K562 (cell line): ENCODE results near the gene RORC. TPM values are rescaled to one million over a fixed set of nuclear protein-coding genes. Genes with fewer than 3 reads are reported as not detected.
A peak's percentile ranks its signal among the peaks of the same experiment; 100 is the strongest.

Source experiments
- ELF1 ChIP-seq: fragments of 200-800 bp; sonication (Bioruptor generic); IDR thresholded peaks from 2 replicates; pipeline ENCODE4 v1.6.1; 2016; ENCODE audit warnings: missing genetic modification characterization, missing compliant biosample characterization
- EZH2 ChIP-seq: IDR thresholded peaks from 2 replicates; pipeline ENCODE4 v1.6.1; 2012; ENCODE audit warnings: low read depth, mild to moderate bottlenecking, inconsistent platforms, low read length, borderline replicate concordance
- FOXK1 ChIP-seq: sonication (generic); formaldehyde crosslinking; IDR thresholded peaks from 2 replicates; pipeline ENCODE4 v1.8.0; 2022; ENCODE audit warnings: missing genetic modification reagents, mild to moderate bottlenecking, borderline replicate concordance
- GTF2F1 ChIP-seq: IDR thresholded peaks from 2 replicates; pipeline ENCODE4 v1.6.1; 2011; ENCODE audit warnings: low read depth, low read length, improper control_type of control experiment
- MTA2 ChIP-seq: fragments of 450-650 bp; IDR thresholded peaks from 2 replicates; pipeline ENCODE4 v1.6.1; 2016; ENCODE audit warnings: low read depth
- NCOA4 ChIP-seq: fragments of 450-650 bp; IDR thresholded peaks from 2 replicates; pipeline ENCODE4 v1.6.1; 2018; ENCODE audit warnings: mild to moderate bottlenecking; ENCODE audit not compliant: partially characterized antibody
- NFRKB ChIP-seq: fragments of 450-650 bp; IDR thresholded peaks from 2 replicates; pipeline ENCODE4 v1.6.1; 2016; ENCODE audit warnings: low read depth
- PHB2 ChIP-seq: fragments of 450-650 bp; IDR thresholded peaks from 2 replicates; pipeline ENCODE4 v1.6.1; 2017; ENCODE audit warnings: low read depth
- SAFB2 ChIP-seq: fragments of 200-400 bp; formaldehyde crosslinking; IDR thresholded peaks from 2 replicates; pipeline ENCODE4 v1.6.1; 2018; ENCODE audit warnings: borderline replicate concordance, low read length, low read depth, moderate library complexity; ENCODE audit not compliant: severe bottlenecking
- SETDB1 ChIP-seq: IDR thresholded peaks from one replicate; pipeline ENCODE4 v1.6.1; 2012; ENCODE audit warnings: low read length, control low read depth, inconsistent platforms
- SREBF1 ChIP-seq: fragments of 150-350 bp; IDR thresholded peaks from 2 replicates; pipeline ENCODE4 v1.6.1; 2014; ENCODE audit warnings: antibody characterized with exemption, low read depth, low read length, borderline replicate concordance
- ZFPM2 ChIP-seq: fragments of 250-450 bp; sonication (Bioruptor Pico); IDR thresholded peaks from 2 replicates; pipeline ENCODE4 v1.5.1; 2022; ENCODE audit warnings: mild to moderate bottlenecking
- ZNF12 ChIP-seq: sonication (generic); formaldehyde crosslinking; IDR thresholded peaks from 2 replicates; pipeline ENCODE4 v1.4.0; 2020; ENCODE audit warnings: mild to moderate bottlenecking, missing genetic modification reagents
- polyA plus RNA-seq, 8 experiments: library from polyadenylated mRNA; depleted of rRNA in 4 of 8; stranded (reverse) in 5 of 8; unstranded in 3 of 8; fragments of >200 nt; fragmentation: Nextera tagmentation in 2 of 8; fragmentation: Illumina TruSeq in 1 of 8; extraction: Ambion mirVana in 2 of 8; extraction: Trizol in 1 of 8; gene quantifications; 2 replicates each; pipeline versions ENCODE4 v1.2.1 to v1.2.3, GENCODE V29; 2011 to 2014; ENCODE audit warnings: inconsistent platforms in 1 of 8, missing spikeins in 1 of 8
- total RNA-seq, 7 experiments: library from RNA; depleted of rRNA in 6 of 7; stranded (reverse); fragments of >200 nt in 6 of 7; fragmentation: Illumina TruSeq in 2 of 7; extraction: Trizol in 2 of 7; gene quantifications; 2 replicates each; pipeline versions ENCODE4 v1.2.1 to v1.2.3, GENCODE V29; 2011 to 2021; ENCODE audit warnings: low replicate concordance in 1 of 7
- TF ChIP-seq, protein P1 (sequence below), 2 experiments: fragments of 150-350 bp in 1 of 2; IDR thresholded peaks; 2 replicates each; pipeline ENCODE4 v1.6.1; 2012 to 2016; ENCODE audit warnings: low read depth in 2 of 2, low read length in 2 of 2, mild to moderate bottlenecking in 1 of 2, moderate library complexity in 1 of 2
- TF ChIP-seq, protein P2 (sequence below): fragments of 450-650 bp; formaldehyde crosslinking; IDR thresholded peaks from 2 replicates; pipeline ENCODE4 v1.4.0; 2020; ENCODE audit warnings: mild to moderate bottlenecking, moderate library complexity
- TF ChIP-seq, protein P3 (sequence below): fragments of 200-800 bp; sonication (Bioruptor generic); IDR thresholded peaks from 2 replicates; pipeline ENCODE4 v1.6.1; 2017; ENCODE audit warnings: missing genetic modification characterization, missing compliant biosample characterization
- TF ChIP-seq, protein P4 (sequence below): fragments of 250-450 bp; sonication (Bioruptor Pico); IDR thresholded peaks from 2 replicates; pipeline ENCODE4 v1.4.0; 2020

RORC gene
- total and polyA plus RNA-seq, 9 of the 15 experiments (the other 6 are each of a cell fraction or from before 2014, with no cell fraction given) = not detected

DNA sequence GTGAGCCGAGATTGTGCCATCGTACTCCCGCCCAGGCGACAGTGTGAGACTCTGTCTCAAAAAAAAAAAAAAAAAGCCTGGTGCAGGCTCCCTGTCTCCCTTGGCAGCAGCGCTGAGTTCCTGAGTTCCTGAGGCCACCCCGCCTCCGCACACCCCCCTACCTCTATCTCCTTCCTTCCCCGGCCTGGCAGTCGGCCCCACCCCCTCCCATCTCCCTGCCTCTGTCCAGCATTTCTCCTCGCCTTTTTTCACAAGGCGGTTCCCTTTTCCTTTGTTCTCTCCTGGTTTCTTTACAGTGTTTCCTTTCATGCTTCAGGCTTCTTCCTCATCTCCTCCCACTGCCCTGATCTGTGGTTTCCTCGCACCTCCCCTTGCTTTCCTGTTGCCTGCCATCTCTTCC, 2.7 kb downstream of the RORC start (continued):
- TF ChIP-seq, protein P1, sequence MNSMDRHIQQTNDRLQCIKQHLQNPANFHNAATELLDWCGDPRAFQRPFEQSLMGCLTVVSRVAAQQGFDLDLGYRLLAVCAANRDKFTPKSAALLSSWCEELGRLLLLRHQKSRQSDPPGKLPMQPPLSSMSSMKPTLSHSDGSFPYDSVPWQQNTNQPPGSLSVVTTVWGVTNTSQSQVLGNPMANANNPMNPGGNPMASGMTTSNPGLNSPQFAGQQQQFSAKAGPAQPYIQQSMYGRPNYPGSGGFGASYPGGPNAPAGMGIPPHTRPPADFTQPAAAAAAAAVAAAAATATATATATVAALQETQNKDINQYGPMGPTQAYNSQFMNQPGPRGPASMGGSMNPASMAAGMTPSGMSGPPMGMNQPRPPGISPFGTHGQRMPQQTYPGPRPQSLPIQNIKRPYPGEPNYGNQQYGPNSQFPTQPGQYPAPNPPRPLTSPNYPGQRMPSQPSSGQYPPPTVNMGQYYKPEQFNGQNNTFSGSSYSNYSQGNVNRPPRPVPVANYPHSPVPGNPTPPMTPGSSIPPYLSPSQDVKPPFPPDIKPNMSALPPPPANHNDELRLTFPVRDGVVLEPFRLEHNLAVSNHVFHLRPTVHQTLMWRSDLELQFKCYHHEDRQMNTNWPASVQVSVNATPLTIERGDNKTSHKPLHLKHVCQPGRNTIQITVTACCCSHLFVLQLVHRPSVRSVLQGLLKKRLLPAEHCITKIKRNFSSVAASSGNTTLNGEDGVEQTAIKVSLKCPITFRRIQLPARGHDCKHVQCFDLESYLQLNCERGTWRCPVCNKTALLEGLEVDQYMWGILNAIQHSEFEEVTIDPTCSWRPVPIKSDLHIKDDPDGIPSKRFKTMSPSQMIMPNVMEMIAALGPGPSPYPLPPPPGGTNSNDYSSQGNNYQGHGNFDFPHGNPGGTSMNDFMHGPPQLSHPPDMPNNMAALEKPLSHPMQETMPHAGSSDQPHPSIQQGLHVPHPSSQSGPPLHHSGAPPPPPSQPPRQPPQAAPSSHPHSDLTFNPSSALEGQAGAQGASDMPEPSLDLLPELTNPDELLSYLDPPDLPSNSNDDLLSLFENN (IDR thresholded peaks at IDR 0.05; ENCODE audit: low read depth in 2 of 2, low read length in 2 of 2) = no peak
- TF ChIP-seq SAFB2 (no peak), MTA2 (no peak), ZNF12 (no peak), SETDB1 (no peak), ELF1 (no peak), ZFPM2 (CRISPR knock-in tag) (no peak), NFRKB (no peak), FOXK1 (CRISPR knock-in tag) (no peak), PHB2 (no peak), EZH2 (no peak), SREBF1 (no peak), NCOA4 (no peak), GTF2F1 (no peak)
- TF ChIP-seq, protein P2, sequence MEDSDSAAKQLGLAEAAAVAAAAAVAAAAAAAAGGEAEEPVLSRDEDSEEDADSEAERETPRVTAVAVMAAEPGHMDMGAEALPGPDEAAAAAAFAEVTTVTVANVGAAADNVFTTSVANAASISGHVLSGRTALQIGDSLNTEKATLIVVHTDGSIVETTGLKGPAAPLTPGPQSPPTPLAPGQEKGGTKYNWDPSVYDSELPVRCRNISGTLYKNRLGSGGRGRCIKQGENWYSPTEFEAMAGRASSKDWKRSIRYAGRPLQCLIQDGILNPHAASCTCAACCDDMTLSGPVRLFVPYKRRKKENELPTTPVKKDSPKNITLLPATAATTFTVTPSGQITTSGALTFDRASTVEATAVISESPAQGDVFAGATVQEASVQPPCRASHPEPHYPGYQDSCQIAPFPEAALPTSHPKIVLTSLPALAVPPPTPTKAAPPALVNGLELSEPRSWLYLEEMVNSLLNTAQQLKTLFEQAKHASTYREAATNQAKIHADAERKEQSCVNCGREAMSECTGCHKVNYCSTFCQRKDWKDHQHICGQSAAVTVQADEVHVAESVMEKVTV (CRISPR knock-in tag) = no peak
- TF ChIP-seq, protein P3, sequence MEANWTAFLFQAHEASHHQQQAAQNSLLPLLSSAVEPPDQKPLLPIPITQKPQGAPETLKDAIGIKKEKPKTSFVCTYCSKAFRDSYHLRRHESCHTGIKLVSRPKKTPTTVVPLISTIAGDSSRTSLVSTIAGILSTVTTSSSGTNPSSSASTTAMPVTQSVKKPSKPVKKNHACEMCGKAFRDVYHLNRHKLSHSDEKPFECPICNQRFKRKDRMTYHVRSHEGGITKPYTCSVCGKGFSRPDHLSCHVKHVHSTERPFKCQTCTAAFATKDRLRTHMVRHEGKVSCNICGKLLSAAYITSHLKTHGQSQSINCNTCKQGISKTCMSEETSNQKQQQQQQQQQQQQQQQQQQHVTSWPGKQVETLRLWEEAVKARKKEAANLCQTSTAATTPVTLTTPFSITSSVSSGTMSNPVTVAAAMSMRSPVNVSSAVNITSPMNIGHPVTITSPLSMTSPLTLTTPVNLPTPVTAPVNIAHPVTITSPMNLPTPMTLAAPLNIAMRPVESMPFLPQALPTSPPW (CRISPR knock-in tag) = peak; percentile 69
- TF ChIP-seq, protein P4, sequence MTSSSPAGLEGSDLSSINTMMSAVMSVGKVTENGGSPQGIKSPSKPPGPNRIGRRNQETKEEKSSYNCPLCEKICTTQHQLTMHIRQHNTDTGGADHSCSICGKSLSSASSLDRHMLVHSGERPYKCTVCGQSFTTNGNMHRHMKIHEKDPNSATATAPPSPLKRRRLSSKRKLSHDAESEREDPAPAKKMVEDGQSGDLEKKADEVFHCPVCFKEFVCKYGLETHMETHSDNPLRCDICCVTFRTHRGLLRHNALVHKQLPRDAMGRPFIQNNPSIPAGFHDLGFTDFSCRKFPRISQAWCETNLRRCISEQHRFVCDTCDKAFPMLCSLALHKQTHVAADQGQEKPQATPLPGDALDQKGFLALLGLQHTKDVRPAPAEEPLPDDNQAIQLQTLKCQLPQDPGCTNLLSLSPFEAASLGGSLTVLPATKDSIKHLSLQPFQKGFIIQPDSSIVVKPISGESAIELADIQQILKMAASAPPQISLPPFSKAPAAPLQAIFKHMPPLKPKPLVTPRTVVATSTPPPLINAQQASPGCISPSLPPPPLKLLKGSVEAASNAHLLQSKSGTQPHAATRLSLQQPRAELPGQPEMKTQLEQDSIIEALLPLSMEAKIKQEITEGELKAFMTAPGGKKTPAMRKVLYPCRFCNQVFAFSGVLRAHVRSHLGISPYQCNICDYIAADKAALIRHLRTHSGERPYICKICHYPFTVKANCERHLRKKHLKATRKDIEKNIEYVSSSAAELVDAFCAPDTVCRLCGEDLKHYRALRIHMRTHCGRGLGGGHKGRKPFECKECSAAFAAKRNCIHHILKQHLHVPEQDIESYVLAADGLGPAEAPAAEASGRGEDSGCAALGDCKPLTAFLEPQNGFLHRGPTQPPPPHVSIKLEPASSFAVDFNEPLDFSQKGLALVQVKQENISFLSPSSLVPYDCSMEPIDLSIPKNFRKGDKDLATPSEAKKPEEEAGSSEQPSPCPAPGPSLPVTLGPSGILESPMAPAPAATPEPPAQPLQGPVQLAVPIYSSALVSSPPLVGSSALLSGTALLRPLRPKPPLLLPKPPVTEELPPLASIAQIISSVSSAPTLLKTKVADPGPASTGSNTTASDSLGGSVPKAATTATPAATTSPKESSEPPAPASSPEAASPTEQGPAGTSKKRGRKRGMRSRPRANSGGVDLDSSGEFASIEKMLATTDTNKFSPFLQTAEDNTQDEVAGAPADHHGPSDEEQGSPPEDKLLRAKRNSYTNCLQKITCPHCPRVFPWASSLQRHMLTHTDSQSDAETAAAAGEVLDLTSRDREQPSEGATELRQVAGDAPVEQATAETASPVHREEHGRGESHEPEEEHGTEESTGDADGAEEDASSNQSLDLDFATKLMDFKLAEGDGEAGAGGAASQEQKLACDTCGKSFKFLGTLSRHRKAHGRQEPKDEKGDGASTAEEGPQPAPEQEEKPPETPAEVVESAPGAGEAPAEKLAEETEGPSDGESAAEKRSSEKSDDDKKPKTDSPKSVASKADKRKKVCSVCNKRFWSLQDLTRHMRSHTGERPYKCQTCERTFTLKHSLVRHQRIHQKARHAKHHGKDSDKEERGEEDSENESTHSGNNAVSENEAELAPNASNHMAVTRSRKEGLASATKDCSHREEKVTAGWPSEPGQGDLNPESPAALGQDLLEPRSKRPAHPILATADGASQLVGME (CRISPR knock-in tag) = no peak
